H1 (cell line): ENCODE results near the gene GABRA4. TPM values are rescaled to one million over a fixed set of nuclear protein-coding genes. Genes with fewer than 3 reads are reported as not detected.

ENCODE experiments used
- EZH2 ChIP-seq: fragments of 200-600 bp; sonication (generic); IDR thresholded peaks from 2 replicates; pipeline ENCODE4 v1.7.1; 2012; ENCODE audit warnings: low read depth, mild to moderate bottlenecking, moderate library complexity, low read length, inconsistent platforms; ENCODE audit not compliant: severe bottlenecking
- polyA plus RNA-seq, 7 experiments: library from polyadenylated mRNA; depleted of rRNA in 3 of 7; stranded (reverse) in 5 of 7; unstranded in 2 of 7; fragments of >200 nt in 5 of 7; fragments of 200-250 nt in 2 of 7; gene quantifications; 1 replicate in 5 of 7; 2 replicates in 1 of 7; 4 replicates in 1 of 7; pipeline versions ENCODE4 v1.2.1 to v1.2.3, GENCODE V29; 2011 to 2013; ENCODE audit warnings: missing spikeins in 2 of 7, mixed read lengths in 2 of 7
- total RNA-seq: library from RNA; stranded (reverse); fragmentation: NEBNext Ultra II Directional; extraction: Animal tissue kit (Norgen Biotek cat#: 25700); gene quantifications from 2 replicates; pipeline ENCODE4 v1.2.1, GENCODE V29; 2021

Gene GABRA4
- total and polyA plus RNA-seq, 2 of the 8 experiments (the other 6 are each of a cell fraction or from before 2014, with no cell fraction given): 0.09 to 0.37 TPM

DNA sequence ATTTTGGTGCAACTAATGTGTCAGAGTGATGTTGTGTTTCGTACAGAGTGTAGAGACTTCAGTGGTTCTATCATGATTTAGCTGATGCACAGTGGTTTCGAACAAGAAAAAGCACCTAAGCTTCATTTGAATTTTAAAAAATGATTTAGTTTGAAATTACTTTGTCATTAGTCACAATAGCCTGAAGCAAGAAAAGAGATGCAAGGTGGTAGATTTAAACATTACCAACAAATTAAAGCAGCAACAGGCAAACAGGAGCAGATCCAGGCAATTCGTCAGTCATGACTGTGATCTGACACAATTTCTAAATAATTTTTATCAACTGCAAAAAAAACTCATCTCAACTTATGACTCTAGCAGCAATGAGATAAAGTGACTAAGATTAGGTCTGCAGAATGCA lies 59.7 kb downstream of the GABRA4 start (continued):
- TF ChIP-seq EZH2: no peak
